ENCODE data around the gene ITGA5. TPM values are rescaled to one million over a fixed set of nuclear protein-coding genes. Genes with fewer than 3 reads are reported as not detected.

Gene ITGA5
- total RNA-seq, 1 donor from 2014 or later, result 48.2 TPM

DNA sequence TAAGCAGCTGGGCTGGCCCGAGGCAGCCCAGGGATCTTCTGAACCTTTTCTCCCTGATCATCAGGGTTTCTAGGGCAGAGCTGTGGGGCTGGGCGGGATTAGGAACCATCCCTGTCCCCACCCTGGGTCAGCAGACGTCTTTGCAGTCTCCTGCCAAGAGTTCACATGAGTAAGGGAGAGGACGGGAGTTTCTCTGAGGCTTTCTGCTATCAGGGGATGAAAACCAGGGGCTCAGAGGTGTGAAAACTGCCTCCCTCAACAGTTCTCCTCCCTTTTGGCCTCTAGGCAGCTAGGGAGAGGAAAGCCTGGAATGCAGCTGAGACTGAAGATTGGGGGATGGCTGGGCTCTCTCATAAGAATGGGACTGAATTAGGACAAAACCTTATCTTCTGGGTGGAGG is 42.5 kb downstream of the ITGA5 start:
- no peak for DNase-seq (ENCODE audit: low spot score)
- intact Hi-C loops (cut with DNase I), result no loop called here

GRCh38 chr12:54375259-54375579 is 43.8 kb downstream of the ITGA5 start:
- intact Hi-C loops (cut with DNase I), result no loop called here
- DNase-seq (ENCODE audit: low spot score), result no peak

- intact Hi-C loops (cut with DNase I), result no loop called here
Observed at GRCh38 chr12:54374562-54375258, 44.4 kb downstream of the ITGA5 start.

DNA sequence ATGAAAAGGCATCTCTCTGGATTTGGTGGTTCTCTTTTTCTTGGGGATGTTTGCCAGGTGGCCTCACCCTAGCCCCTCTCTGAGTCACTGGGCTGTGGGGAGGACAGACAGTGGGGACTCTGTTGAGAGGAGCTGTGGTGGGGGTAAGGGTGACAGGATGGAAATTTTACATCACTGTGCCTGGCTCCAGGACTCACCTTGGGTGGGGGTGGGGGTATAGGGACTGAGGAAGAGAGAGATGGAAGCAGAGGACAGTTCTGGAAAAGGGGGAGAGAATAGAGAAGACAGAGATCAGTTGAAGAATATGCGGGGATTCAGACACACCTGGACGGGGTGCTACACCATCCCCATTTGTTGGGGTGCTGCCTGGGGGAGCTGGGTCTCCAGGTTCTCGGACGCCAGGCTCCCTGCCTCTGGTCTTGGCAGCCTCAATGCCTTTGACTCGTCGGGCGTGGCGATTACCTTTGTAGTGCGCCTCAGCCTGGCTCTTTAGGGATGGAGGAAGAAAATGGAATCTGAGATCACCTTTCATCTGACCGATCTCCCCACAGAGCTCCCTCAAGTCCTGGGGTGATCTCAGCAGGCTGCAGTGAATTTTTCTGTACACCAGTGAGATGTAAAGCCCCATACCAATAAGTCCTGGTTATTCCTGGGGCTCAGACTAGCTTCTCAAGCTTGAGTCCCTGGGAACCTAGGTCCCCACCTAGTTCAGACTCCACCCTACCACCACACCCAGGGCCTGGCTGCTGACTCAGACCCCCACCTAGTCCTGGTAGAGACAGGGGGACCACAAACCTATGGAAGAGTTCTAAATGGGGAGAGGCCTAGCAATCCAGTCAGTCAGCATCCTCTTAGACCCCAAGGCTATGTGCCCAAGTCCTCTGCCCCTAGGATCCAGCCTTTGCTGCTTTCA is 45.2 kb downstream of the ITGA5 start:
- intact Hi-C loops (cut with DNase I), result no loop called here
- no peak for DNase-seq (ENCODE audit: low spot score)

More at GRCh38 chr12:54374562-54375258, 44.4 kb downstream of the ITGA5 start:
- no peak for DNase-seq (ENCODE audit: low spot score)

DNA sequence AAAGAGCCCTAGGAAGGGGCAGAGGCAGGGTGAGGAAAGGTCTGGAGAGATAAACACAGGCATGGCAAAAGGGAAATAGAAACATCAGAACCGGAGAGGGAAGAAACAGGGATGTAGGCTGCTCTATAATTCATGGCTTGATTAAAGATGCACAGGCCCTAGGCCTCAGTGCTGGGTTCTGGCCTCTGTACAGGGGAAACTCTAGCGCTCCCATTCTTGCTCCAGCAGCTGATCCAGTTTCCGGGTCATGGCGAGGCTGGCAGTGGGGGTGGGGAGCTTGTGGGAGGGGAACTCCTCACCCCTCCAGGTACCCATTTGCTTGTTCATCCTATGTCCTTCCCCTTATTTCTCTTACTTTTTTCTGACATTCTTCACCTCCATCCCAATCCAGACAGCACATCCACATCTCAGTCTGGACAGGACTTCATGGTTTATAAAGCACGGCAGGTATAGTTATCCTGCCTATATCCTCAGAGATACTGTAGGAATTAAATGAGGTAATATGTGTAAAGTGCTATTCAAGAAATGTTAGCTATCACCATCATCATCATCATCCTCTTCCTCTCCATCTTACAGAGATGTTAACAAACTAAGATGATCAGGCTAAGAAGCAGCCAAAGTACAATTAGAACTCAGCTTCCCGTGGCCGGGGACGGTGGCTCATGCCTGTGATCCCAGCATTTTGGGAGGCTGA is 46.8 kb downstream of the ITGA5 start:
- no peak for DNase-seq (ENCODE audit: low spot score)
- intact Hi-C loops (cut with DNase I), result no loop called here

DNA sequence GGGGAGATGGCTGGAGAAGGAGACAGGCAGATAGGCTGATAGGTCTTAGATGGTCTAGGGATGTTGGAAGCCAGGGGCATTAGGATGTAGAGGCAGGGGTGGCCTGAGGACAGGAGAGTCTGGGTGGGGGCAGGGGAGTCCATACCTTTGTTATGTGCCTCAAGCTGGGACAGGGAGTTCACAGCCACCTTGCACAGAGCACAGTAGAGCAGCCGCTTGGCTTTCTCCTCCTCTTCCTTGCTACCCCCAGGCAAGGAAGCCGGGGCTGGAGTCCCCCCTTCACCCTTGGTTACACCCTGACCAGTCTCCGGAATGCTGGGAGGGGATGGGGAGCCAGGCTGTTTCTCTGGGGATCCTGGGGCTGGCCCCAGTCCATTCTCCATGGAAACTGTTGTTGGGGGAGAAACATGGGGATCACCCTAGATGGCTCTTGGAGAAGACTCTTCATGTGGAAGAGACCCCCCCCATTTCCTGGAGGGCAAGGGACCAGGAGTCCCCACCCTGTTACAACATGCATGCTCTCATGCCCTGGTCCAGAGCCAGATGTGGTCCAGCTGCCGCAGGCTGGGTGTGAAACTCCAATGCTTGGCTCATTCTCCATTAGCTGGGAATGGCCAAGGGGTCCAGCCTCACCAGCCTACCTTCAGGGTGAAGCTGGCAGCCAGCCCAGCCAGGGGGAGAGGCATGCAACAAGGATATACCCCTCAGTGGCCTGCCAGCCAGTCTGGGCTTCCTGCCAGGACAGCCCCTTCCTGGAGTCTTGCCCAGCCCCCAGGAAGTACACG is 47.5 kb downstream of the ITGA5 start:
- no peak for DNase-seq (ENCODE audit: low spot score)
- intact Hi-C loops (cut with DNase I), result no loop called here

DNA sequence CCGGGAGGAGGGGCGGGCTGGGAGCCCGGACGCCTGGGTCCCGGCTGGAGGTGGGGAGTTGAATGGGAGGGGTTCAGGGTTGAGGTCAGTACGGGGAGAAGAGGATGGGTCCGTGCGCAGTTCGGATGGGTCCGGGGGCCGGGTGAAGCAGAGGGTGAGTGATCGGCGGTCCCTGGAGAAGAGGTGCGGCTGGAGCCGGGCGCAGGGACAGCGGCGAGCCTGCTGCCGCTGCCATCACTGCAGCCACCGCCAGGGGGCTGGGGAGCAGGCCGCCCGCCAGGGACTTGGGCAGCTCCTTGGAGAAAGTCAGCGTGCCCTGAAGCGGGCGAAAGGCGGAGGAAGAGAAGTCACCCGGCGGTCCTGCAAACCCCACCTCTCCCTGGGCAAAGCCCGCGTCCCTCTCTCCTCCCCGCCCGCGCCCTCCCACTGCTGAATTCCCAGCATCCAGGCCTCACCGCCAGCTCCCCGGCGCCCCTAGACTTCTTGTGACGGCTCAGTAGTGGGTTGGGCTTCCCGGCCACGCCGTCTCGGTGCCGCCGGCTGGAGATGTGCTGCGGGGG is 48.8 kb downstream of the ITGA5 start:
- intact Hi-C loops (cut with DNase I), result no loop called here

GRCh38 chr12:54369597-54370131 is 49.4 kb downstream of the ITGA5 start:
- no peak for DNase-seq (ENCODE audit: low spot score)
- intact Hi-C loops (cut with DNase I), result no loop called here

More for the DNA sequence above, 48.8 kb downstream of the ITGA5 start:
- peak; percentile 89 for DNase-seq (ENCODE audit: low spot score)

DNA sequence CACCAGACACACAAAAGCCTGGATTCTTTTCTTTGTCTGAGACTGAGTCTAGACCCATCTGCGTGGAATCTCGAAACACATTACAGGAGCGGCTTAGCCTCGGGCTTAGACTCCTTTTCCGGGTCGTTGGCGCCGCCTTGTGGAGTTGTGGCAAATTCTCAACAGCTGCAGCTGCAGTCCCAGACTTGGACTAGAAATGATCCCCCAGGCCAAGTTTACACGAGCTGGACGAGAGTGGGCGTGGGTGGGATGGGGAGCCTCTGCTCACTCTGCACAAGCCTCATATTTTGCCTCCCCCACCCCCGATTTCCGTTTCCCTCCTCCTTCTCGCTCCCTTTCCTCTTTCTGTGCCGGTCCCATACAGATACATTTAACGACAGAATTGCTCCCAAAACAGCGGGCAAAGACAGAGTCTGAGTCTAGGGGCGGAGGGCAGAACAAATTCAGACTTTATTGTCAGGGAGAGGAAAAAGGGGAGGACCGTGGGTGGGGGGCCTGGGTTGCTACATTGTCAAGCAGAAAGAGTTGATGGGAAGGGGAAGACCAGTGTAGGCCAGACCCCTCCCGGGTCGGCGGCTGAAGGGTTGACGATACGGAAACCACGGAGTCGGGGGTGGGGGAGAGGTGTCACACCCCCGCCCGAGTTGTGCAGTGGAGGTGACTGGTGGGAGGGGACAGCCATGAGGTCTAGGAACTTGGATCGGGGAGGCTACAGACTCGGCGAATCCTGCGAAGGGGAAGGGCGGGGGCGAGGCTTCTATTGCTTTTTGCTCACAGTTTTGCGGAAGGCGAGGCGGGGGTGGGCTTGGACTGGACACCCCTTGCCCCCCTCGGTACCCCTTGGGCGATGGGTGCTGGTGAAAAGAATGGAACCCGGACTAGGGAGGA is 50.1 kb downstream of the ITGA5 start:
- DNase-seq (ENCODE audit: low spot score), result peak; percentile 96
- intact Hi-C loops (cut with DNase I), result no loop called here

GRCh38 chr12:54368025-54368708 is 50.9 kb downstream of the ITGA5 start:
- intact Hi-C loops (cut with DNase I), result no loop called here
- no peak for DNase-seq (ENCODE audit: low spot score)

- intact Hi-C loops (cut with DNase I), result loop anchor here (5.0 kb wide), 2 partner anchors 82 to 147 kb away; partner anchors contain the start of genes CBX5 and HNRNPA1
- DNase-seq (ENCODE audit: low spot score), result no peak
Observed at GRCh38 chr12:54364413-54364812, 54.7 kb downstream of the ITGA5 start, which contains the start of gene GPR84. Gene GPR84 (minus strand): TSS chr12:54364486. CDS start chr12:54363851, 635 bp downstream.

DNA sequence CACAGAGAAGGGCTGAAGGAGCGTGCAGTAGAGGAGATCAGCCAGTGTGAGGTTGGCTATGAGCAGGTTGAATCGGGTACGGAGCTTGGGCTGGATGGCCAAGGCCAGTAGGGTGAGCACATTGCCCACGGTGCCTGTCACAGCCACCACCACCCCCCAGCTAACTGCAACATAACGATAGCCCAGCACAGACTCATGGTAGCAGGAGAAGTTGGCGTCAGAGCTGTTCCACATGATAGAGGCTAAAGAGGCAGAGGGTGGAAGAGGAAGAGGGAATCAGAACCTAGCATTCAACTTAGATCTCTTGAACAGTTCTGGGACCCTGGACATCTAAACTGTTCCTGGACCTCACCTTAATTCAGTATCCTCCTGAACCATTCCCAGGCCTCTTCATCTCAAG is 55.4 kb downstream of the ITGA5 start:
- intact Hi-C loops (cut with DNase I), result loop anchor here (5.0 kb wide), 2 partner anchors 81 to 146 kb away; partner anchors contain the start of genes CBX5 and HNRNPA1
- DNase-seq (ENCODE audit: low spot score), result no peak

DNA sequence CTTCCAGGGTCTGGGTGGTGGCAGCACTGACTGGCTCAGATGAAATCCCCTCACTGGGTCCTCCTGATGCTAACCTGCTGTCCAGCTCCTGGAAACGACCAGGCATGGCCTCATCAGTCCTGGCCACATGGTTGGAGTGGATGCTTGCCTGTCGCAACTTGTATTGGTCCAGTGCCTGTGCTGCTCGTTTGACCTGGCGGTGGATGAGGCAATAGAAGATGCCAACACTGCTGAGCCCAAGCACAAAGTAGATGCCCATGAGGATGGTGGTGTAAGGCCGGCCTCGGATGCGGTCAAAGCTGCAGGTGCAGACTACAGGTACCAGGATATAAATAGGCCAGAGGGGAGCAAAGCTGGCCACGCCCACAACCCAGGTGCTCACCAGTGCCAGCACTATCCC is 56.0 kb downstream of the ITGA5 start:
- no peak for DNase-seq (ENCODE audit: low spot score)
- intact Hi-C loops (cut with DNase I), result loop anchor here (5.0 kb wide), 2 partner anchors 81 to 146 kb away; partner anchors contain the start of genes CBX5 and HNRNPA1

GRCh38 chr12:54360717-54361456 is 58.2 kb downstream of the ITGA5 start:
- peak; percentile 87 for DNase-seq (ENCODE audit: low spot score)
- intact Hi-C loops (cut with DNase I), result loop anchor here (5.0 kb wide), 2 partner anchors 79 to 144 kb away; partner anchors contain the start of genes CBX5 and HNRNPA1

DNA sequence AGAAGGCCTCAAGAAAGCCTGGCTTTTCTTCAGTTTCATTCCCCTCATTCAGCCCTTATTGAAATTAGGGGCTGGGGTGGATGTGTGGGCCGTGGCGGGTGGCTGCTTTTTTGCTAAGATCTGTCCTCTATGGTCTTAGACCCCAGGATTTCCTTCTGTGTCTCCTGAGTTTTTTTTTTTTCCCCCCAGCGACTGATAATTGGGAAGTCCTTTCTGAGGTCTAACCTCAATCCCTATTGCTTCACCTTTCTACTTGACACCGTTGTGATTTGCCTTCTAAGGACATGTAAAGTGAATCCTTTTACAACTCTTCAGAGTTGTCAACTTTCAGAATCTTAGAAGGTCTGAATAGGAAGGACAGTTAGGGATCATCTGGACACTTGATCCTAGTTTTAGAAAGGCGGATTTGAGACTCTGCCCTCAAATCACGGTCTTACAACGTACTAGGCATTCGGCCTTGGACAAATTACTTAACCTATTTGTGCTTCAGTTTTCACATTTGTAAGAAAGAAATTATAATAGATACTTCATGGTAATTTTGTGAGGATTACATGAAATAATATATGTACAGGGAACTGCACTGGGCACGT is 59.2 kb downstream of the ITGA5 start:
- no peak for DNase-seq (ENCODE audit: low spot score)
- intact Hi-C loops (cut with DNase I), result loop anchor here (1.0 to 5.0 kb wide), 3 partner anchors 23 to 143 kb away; partner anchors contain the start of genes CBX5 and HNRNPA1

Measured in cardiac septum (tissue), 1 donor.